ENCODE measurements around the gene HEMK1. TPM values are rescaled to one million over a fixed set of nuclear protein-coding genes. Genes with fewer than 3 reads are reported as not detected.
A peak's percentile ranks its signal among the peaks of the same experiment; 100 is the strongest.

Gene HEMK1
- total and polyA plus RNA-seq, 2 of the 8 experiments (the other 6 are each of a cell fraction or from before 2014, with no cell fraction given), result 9.7 to 10.6 TPM

DNA sequence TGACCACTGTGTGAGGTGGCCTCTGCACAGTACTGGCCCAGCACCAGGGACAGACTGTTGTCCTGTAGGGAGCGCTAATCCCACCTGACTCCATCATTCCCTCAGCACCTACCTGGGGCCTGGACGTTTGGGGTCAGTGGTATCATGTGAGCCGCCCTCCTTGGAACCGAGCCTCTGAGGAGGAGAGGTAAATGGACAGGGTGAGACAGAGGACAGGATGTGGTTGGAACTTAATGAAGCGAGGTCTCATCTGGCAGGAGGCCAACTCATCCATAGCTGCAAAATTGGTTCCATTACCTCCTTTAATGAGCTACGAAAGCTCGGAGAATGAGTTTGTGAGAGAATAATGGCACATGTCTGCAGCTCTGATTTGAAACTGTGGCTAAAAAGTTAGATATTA lies 61.6 kb downstream of the HEMK1 start (continued):
- TF ChIP-seq, protein P1, sequence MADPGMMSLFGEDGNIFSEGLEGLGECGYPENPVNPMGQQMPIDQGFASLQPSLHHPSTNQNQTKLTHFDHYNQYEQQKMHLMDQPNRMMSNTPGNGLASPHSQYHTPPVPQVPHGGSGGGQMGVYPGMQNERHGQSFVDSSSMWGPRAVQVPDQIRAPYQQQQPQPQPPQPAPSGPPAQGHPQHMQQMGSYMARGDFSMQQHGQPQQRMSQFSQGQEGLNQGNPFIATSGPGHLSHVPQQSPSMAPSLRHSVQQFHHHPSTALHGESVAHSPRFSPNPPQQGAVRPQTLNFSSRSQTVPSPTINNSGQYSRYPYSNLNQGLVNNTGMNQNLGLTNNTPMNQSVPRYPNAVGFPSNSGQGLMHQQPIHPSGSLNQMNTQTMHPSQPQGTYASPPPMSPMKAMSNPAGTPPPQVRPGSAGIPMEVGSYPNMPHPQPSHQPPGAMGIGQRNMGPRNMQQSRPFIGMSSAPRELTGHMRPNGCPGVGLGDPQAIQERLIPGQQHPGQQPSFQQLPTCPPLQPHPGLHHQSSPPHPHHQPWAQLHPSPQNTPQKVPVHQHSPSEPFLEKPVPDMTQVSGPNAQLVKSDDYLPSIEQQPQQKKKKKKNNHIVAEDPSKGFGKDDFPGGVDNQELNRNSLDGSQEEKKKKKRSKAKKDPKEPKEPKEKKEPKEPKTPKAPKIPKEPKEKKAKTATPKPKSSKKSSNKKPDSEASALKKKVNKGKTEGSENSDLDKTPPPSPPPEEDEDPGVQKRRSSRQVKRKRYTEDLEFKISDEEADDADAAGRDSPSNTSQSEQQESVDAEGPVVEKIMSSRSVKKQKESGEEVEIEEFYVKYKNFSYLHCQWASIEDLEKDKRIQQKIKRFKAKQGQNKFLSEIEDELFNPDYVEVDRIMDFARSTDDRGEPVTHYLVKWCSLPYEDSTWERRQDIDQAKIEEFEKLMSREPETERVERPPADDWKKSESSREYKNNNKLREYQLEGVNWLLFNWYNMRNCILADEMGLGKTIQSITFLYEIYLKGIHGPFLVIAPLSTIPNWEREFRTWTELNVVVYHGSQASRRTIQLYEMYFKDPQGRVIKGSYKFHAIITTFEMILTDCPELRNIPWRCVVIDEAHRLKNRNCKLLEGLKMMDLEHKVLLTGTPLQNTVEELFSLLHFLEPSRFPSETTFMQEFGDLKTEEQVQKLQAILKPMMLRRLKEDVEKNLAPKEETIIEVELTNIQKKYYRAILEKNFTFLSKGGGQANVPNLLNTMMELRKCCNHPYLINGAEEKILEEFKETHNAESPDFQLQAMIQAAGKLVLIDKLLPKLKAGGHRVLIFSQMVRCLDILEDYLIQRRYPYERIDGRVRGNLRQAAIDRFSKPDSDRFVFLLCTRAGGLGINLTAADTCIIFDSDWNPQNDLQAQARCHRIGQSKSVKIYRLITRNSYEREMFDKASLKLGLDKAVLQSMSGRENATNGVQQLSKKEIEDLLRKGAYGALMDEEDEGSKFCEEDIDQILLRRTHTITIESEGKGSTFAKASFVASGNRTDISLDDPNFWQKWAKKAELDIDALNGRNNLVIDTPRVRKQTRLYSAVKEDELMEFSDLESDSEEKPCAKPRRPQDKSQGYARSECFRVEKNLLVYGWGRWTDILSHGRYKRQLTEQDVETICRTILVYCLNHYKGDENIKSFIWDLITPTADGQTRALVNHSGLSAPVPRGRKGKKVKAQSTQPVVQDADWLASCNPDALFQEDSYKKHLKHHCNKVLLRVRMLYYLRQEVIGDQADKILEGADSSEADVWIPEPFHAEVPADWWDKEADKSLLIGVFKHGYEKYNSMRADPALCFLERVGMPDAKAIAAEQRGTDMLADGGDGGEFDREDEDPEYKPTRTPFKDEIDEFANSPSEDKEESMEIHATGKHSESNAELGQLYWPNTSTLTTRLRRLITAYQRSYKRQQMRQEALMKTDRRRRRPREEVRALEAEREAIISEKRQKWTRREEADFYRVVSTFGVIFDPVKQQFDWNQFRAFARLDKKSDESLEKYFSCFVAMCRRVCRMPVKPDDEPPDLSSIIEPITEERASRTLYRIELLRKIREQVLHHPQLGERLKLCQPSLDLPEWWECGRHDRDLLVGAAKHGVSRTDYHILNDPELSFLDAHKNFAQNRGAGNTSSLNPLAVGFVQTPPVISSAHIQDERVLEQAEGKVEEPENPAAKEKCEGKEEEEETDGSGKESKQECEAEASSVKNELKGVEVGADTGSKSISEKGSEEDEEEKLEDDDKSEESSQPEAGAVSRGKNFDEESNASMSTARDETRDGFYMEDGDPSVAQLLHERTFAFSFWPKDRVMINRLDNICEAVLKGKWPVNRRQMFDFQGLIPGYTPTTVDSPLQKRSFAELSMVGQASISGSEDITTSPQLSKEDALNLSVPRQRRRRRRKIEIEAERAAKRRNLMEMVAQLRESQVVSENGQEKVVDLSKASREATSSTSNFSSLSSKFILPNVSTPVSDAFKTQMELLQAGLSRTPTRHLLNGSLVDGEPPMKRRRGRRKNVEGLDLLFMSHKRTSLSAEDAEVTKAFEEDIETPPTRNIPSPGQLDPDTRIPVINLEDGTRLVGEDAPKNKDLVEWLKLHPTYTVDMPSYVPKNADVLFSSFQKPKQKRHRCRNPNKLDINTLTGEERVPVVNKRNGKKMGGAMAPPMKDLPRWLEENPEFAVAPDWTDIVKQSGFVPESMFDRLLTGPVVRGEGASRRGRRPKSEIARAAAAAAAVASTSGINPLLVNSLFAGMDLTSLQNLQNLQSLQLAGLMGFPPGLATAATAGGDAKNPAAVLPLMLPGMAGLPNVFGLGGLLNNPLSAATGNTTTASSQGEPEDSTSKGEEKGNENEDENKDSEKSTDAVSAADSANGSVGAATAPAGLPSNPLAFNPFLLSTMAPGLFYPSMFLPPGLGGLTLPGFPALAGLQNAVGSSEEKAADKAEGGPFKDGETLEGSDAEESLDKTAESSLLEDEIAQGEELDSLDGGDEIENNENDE (IDR thresholded peaks at IDR 0.05; ENCODE audit: insufficient replicate concordance, low read length), result no peak
- TF ChIP-seq POLR2AphosphoS5 (IDR thresholded peaks at IDR 0.05; ENCODE audit: low read depth, low read length), result no peak
- no peak for TF ChIP-seq MAFK (IDR thresholded peaks at IDR 0.05; ENCODE audit: low read depth, low read length)
- TF ChIP-seq BACH1 (IDR thresholded peaks at IDR 0.05; ENCODE audit: low read length), result no peak
- TF ChIP-seq PHF8 (conservative IDR thresholded peaks at IDR 0.05; ENCODE audit: low read depth, low read length), result no peak
- TF ChIP-seq, protein P2, sequence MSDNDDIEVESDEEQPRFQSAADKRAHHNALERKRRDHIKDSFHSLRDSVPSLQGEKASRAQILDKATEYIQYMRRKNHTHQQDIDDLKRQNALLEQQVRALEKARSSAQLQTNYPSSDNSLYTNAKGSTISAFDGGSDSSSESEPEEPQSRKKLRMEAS (IDR thresholded peaks at IDR 0.05), result no peak
- TF ChIP-seq SUZ12 (IDR thresholded peaks at IDR 0.05; ENCODE audit: low read length), result no peak
- TF ChIP-seq, protein P3, sequence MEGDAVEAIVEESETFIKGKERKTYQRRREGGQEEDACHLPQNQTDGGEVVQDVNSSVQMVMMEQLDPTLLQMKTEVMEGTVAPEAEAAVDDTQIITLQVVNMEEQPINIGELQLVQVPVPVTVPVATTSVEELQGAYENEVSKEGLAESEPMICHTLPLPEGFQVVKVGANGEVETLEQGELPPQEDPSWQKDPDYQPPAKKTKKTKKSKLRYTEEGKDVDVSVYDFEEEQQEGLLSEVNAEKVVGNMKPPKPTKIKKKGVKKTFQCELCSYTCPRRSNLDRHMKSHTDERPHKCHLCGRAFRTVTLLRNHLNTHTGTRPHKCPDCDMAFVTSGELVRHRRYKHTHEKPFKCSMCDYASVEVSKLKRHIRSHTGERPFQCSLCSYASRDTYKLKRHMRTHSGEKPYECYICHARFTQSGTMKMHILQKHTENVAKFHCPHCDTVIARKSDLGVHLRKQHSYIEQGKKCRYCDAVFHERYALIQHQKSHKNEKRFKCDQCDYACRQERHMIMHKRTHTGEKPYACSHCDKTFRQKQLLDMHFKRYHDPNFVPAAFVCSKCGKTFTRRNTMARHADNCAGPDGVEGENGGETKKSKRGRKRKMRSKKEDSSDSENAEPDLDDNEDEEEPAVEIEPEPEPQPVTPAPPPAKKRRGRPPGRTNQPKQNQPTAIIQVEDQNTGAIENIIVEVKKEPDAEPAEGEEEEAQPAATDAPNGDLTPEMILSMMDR (IDR thresholded peaks at IDR 0.05; ENCODE audit: control extremely low read depth in 1 of 3, insufficient read depth in 1 of 3, low read depth in 1 of 3, low read length in 3 of 3), result peak in 1 of 3 experiments; percentile 32; a peak in 1 of 4 replicates
- TF ChIP-seq CTBP2 (IDR thresholded peaks at IDR 0.05; ENCODE audit: borderline replicate concordance, insufficient read depth, insufficient read length, low read length), result no peak
